Uterus (tissue), 2 donors: ENCODE measurements around the gene RBM15B.

Source experiments
- POLR2A ChIP-seq, 2 donors: fragments of 450-650 bp; IDR thresholded peaks; one replicate each; pipeline ENCODE4 v1.6.1; 2016; ENCODE audit warnings: antibody characterized with exemption in 2 of 2, mild to moderate bottlenecking in 1 of 2, moderate library complexity in 1 of 2
- TF ChIP-seq, protein P1 (sequence below), 4 experiments: fragments of 200-600 bp in 2 of 4; fragments of 450-650 bp in 2 of 4; sonication (generic) in 2 of 4; IDR thresholded peaks; one replicate each; pipeline ENCODE4 v1.5.1; 2016 to 2019; ENCODE audit warnings: antibody characterized with exemption in 4 of 4, mild to moderate bottlenecking in 2 of 4, moderate library complexity in 1 of 4

DNA sequence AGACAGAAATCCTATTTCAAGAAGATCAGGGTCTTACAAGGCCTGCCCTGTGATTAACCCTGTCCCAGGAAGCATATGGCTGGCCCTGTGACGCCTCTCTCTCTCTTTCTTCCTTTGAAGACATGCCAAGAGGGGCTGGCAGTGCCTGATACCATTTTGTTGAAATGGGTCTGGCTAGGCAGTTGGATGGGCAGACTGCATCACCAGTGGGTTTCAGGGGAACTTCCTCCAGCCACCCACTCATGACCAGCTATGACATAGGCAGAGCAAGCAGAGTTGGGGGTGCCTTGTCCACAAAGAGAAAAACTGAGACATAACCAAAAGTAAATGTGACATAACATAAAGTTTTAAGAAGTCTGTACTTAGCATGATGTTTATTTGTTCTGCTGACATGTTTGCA lies 37.4 kb upstream of the RBM15B start:
- TF ChIP-seq, protein P1, sequence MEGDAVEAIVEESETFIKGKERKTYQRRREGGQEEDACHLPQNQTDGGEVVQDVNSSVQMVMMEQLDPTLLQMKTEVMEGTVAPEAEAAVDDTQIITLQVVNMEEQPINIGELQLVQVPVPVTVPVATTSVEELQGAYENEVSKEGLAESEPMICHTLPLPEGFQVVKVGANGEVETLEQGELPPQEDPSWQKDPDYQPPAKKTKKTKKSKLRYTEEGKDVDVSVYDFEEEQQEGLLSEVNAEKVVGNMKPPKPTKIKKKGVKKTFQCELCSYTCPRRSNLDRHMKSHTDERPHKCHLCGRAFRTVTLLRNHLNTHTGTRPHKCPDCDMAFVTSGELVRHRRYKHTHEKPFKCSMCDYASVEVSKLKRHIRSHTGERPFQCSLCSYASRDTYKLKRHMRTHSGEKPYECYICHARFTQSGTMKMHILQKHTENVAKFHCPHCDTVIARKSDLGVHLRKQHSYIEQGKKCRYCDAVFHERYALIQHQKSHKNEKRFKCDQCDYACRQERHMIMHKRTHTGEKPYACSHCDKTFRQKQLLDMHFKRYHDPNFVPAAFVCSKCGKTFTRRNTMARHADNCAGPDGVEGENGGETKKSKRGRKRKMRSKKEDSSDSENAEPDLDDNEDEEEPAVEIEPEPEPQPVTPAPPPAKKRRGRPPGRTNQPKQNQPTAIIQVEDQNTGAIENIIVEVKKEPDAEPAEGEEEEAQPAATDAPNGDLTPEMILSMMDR (IDR thresholded peaks at IDR 0.05), result no peak
- no peak for TF ChIP-seq POLR2A (IDR thresholded peaks at IDR 0.05)
